Ascending aorta (tissue), 2 donors: ENCODE results near the gene LUC7L2. TPM values are rescaled to one million over a fixed set of nuclear protein-coding genes. Genes with fewer than 3 reads are reported as not detected.
"Not testable (repeated sequence)": the region's sequence is repeated elsewhere in the genome, so short reads cannot be mapped to it uniquely, and the experiment has no call there.

Experiments used
- DNase-seq, 2 donors: peaks; one replicate each; pipeline ENCODE4 v3.0.0-alpha.2; 2019; ENCODE audit warnings: low spot score in 2 of 2
- H3K27ac ChIP-seq, 2 donors: fragments of 200-600 bp; sonication (generic); one replicate each; pipeline ENCODE4 v1.5.1; 2016 to 2017; ENCODE audit warnings: mild to moderate bottlenecking in 1 of 2
- H3K27me3 ChIP-seq: fragments of 200-600 bp; sonication (generic); one replicate; pipeline ENCODE4 v1.5.1; 2017
- H3K36me3 ChIP-seq, 2 donors: fragments of 200-600 bp; sonication (generic); one replicate each; pipeline ENCODE4 v1.5.1; 2016
- H3K4me1 ChIP-seq, 2 donors: fragments of 200-600 bp; sonication (generic); one replicate each; pipeline ENCODE4 v1.5.1; 2016 to 2017; ENCODE audit warnings: mild to moderate bottlenecking in 1 of 2
- H3K4me3 ChIP-seq, 2 donors: fragments of 200-600 bp; sonication (generic); one replicate each; pipeline ENCODE4 v1.5.1; 2016 to 2017; ENCODE audit warnings: mild to moderate bottlenecking in 1 of 2
- H3K9me3 ChIP-seq, 2 donors: fragments of 200-600 bp; sonication (generic); one replicate each; pipeline ENCODE4 v1.5.1; 2016
- intact Hi-C: fragments of 100-400 bp; cut with DNase I; formaldehyde crosslinking; loops from one replicate; pipeline ENCODE4 v1.15.1; 2023
- total RNA-seq: library from RNA; depleted of rRNA; stranded (reverse); fragments of >200 nt; gene quantifications from one replicate; pipeline ENCODE4 v1.1.0, GENCODE V29; 2016
- TF ChIP-seq, protein P1 (sequence below), 3 experiments: fragments of 200-600 bp in 2 of 3; fragments of 450-650 bp in 1 of 3; sonication (generic) in 2 of 3; IDR thresholded peaks; one replicate each; pipeline ENCODE4 v1.5.1; 2016 to 2019; ENCODE audit warnings: antibody characterized with exemption in 3 of 3, mild to moderate bottlenecking in 1 of 3, moderate library complexity in 1 of 3

LUC7L2 gene, protein sequence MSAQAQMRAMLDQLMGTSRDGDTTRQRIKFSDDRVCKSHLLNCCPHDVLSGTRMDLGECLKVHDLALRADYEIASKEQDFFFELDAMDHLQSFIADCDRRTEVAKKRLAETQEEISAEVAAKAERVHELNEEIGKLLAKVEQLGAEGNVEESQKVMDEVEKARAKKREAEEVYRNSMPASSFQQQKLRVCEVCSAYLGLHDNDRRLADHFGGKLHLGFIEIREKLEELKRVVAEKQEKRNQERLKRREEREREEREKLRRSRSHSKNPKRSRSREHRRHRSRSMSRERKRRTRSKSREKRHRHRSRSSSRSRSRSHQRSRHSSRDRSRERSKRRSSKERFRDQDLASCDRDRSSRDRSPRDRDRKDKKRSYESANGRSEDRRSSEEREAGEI
- 41.0 TPM for total RNA-seq

DNA sequence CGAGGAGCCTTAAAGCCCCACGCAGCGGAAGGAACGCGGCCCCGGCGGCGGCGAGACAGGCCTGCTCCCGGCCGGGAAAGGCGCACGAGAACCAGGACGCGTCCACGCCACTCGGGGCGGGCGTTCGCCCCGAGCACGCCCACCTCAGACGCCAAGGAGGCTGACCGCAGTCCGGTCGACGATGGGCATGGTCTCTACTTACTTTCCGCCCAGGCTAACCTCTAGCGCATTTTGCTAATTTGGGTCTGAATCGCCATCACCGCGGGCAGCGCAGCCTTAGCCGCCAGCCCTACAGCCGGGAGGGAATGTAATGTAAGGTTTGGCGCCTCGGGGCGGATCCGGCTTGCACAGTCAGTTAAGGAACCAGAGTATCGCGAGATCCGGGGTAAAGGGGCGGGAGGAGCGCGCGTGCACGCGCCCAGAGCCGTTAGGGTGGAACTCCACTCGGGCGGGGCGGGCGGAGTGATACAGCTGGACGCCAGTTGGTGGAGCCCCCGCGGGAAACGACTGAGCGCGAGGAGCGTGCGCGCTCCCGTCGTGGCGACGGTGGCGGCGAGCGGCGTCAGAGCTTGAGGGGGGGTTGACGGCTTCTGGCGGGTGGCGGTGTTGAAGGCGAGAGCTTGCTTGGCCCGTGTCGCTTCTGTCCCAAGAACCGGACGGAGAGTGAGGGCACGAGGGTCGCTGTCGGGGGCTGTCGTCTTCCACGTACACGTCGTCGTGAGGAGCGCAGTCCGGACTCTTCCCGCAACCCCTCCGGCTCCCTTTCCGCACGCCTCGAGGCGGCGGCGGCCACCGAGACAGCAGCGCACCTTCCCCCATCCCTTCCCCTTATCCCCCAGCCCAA lies at the start of gene LUC7L2:
Gene LUC7L2, plus strand, starts transcription at position 529 of the 844 bp plus-strand sequence. CDS start 368 bp downstream, outside the sequence.
- peak; percentile 98 to 100 for DNase-seq
- Histone ChIP-seq H3K36me3 (peaks cover 0 to under 1% of the 10 kb centered on the region in 2 donors), H3K27ac (peak within 1 kb of the TSS; percentile 100), H3K9me3 (no peaks in the 10 kb centered on the region), H3K4me3 (peak within 1 kb of the TSS; percentile 86 to 96), H3K27me3 (no peaks in the 10 kb centered on the region), H3K4me1 (peaks cover 0 to 26% of the 10 kb centered on the region in 2 donors)
- intact Hi-C loops, result loop anchor here (1.0 to 10.0 kb wide), 6 partner anchors 18 to 818 kb away; partner anchors contain the start of genes FMC1, KDM7A, UBN2 and ZC3HAV1
- TF ChIP-seq, protein P1, sequence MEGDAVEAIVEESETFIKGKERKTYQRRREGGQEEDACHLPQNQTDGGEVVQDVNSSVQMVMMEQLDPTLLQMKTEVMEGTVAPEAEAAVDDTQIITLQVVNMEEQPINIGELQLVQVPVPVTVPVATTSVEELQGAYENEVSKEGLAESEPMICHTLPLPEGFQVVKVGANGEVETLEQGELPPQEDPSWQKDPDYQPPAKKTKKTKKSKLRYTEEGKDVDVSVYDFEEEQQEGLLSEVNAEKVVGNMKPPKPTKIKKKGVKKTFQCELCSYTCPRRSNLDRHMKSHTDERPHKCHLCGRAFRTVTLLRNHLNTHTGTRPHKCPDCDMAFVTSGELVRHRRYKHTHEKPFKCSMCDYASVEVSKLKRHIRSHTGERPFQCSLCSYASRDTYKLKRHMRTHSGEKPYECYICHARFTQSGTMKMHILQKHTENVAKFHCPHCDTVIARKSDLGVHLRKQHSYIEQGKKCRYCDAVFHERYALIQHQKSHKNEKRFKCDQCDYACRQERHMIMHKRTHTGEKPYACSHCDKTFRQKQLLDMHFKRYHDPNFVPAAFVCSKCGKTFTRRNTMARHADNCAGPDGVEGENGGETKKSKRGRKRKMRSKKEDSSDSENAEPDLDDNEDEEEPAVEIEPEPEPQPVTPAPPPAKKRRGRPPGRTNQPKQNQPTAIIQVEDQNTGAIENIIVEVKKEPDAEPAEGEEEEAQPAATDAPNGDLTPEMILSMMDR (IDR thresholded peaks at IDR 0.05), result peak in 1 of 3 experiments; percentile 12

DNA sequence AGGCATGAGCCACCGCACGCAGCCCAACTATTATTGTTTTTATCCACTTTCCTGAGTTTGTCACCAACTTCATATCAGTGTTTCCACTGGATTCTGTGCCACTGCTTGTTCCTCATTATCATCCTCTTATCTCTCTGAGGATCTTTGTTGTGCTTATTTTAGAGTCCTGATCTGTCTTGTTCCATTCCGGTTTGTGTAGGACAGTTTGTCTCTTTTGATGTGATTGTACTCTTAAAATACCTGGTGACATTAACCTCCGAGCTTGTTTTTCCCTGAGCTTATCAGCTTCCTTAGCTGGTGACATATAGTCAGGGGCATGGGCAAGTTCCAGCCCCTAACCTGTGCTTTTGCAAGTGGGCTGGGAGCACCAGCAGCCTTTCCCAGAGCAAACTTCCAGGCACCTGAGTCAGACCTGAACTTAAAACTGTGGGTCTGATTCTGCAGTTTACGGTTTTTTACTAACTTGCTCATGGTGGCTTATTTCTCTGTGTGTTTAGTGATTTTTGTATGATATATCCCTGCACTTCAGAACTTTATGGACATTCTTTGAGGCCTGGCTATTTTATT lies 41.7 kb upstream of the LUC7L2 start:
- Histone ChIP-seq H3K36me3 (no peaks in the 10 kb centered on the region), H3K27ac (no peak overlapping the region), H3K27me3 (no peaks in the 10 kb centered on the region), H3K4me1 (no peaks in the 10 kb centered on the region), H3K9me3 (no peaks in the 10 kb centered on the region), H3K4me3 (no peak overlapping the region)
- DNase-seq, result no peak
- TF ChIP-seq, protein P1 (IDR thresholded peaks at IDR 0.05), result no peak
- intact Hi-C loops, result no loop called here

DNA sequence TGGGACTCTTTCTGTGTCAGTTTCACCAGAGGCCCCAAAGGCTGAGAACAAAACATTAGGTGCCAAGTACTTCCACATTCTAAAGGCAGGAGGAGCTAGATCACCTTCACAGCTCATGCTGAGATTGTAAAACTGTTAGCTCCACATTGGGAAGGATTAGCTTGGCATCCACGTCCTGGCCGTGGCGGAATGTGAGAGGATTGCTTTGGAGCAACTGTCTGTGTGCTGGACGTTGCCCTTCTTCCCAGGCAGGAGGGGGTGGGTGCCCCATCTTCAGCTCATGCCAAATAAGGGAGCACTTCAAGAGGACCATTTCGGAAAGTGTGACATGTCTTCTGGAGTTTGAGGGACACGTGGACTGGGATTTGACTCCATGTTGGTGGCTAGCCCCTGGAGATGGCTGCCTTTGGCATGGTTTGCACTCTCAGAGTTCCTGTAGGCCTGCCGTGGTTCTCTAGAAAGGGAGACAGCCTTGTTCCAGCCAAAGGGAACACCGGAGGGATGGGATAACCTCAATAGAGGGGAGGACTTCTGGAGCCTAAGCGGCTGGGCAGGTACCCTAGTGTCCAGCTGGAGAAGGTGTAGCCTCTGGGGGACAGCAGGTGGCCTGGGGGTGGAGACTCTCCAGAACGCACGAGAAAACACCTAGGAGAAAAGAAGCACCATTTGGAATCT lies 38.5 kb upstream of the LUC7L2 start:
- no peak overlapping the region for H3K4me3 ChIP-seq
- H3K27me3 ChIP-seq, result no peaks in the 10 kb centered on the region
- H3K27ac ChIP-seq, result no peak overlapping the region
- no peaks in the 10 kb centered on the region for H3K4me1 ChIP-seq
- intact Hi-C loops, result no loop called here
- no peaks in the 10 kb centered on the region for H3K36me3 ChIP-seq
- DNase-seq, result no peak
- no peaks in the 10 kb centered on the region for H3K9me3 ChIP-seq
- TF ChIP-seq, protein P1 (IDR thresholded peaks at IDR 0.05), result no peak

DNA sequence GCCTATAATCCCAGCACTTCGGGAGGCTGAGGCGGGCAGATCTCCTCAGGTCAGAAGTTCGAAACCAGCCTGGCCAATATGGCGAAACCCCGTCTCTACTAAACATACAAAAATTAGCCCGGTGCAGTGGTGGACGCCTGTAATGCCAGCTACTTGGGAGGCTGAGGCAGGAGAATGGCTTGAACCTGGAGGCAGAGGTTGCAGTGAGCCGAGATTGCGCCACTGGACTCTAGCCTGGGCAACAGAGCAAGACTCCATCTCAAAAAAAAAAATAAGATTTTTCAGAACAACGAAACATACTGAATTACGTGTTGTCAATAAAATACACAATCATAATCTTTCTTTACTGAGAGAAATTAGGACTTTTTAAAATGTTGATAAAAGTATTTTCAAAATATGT lies 35.0 kb upstream of the LUC7L2 start:
- H3K27me3 ChIP-seq, DNase-seq, intact Hi-C loops, H3K9me3 ChIP-seq, H3K4me3 ChIP-seq, H3K36me3 ChIP-seq, H3K4me1 ChIP-seq, H3K27ac ChIP-seq: not testable (repeated sequence)

DNA sequence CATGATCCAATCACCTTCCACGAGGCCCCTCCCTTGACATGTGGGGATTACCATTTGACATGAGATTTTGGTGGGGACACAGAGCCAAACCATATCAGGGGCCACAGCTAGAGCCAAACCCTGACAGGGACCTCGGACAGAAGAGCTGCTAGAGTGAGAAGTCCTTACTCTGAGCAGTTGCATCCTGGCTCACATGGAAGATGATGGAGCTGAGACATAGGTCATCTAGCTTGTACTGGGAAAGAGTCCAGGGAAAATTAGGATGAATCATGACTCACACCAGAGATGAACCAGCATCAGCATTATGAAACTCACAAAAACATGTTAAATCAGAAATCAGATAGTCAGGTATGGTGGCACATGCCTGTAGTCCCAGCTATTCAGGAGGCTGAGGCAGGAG lies 31.3 kb upstream of the LUC7L2 start:
- intact Hi-C loops, result no loop called here
- no peak overlapping the region for H3K27ac ChIP-seq
- TF ChIP-seq, protein P1 (IDR thresholded peaks at IDR 0.05), result no peak
- no peak for DNase-seq
- H3K36me3 ChIP-seq, result no peaks in the 10 kb centered on the region
- no peaks in the 10 kb centered on the region for H3K27me3 ChIP-seq
- no peaks in the 10 kb centered on the region for H3K4me1 ChIP-seq
- no peaks in the 10 kb centered on the region for H3K9me3 ChIP-seq
- no peak overlapping the region for H3K4me3 ChIP-seq
